A673 (cell line): ENCODE results near the gene CHERP. TPM values are rescaled to one million over a fixed set of nuclear protein-coding genes. Genes with fewer than 3 reads are reported as not detected.
A peak's percentile ranks its signal among the peaks of the same experiment; 100 is the strongest.

Source experiments
- BruUV-seq: library from RNA; stranded (reverse); fragments of 400-500 nt; replicated peaks from 2 replicates; lab custom pipeline; 2021; lab: Mats Ljungman, UMichigan
- CTCF ChIA-PET: fragments of 300-600 bp; sonication (Branson Sonifier 250); formaldehyde crosslinking; loops from one replicate; lab custom pipeline; 2022; ENCODE audit warnings: antibody characterized with exemption; lab: Charles Lee
- POLR2A ChIA-PET: fragments of 300-600 bp; sonication (Branson Sonifier 250); formaldehyde crosslinking; loops from one replicate; lab custom pipeline; 2022; ENCODE audit warnings: antibody characterized with exemption; ENCODE audit not compliant: low non-redundant PET; lab: Charles Lee
- DNase-seq: peaks from one replicate; pipeline ENCODE4 v3.0.0-alpha.2; 2015; ENCODE audit warnings: low spot score
- H3K27ac ChIP-seq: fragments of 200-600 bp; sonication (generic); 2 replicates; pipeline ENCODE4 v1.5.1; 2016; ENCODE audit warnings: mixed run types, low read depth, mild to moderate bottlenecking, mixed read lengths, antibody characterized with exemption, low read length; ENCODE audit not compliant: poor library complexity, severe bottlenecking
- H3K27me3 ChIP-seq: fragments of 200-600 bp; sonication (generic); replicated peaks from 2 replicates; pipeline ENCODE4 v1.6.1; 2017; ENCODE audit warnings: mixed run types, low read depth, mild to moderate bottlenecking, mixed read lengths, antibody characterized with exemption, low read length; ENCODE audit not compliant: insufficient read depth, poor library complexity
- H3K36me3 ChIP-seq: fragments of 200-600 bp; sonication (generic); 2 replicates; pipeline ENCODE4 v1.6.1; 2016; ENCODE audit warnings: mixed run types, mild to moderate bottlenecking, mixed read lengths, antibody characterized with exemption, low read length; ENCODE audit not compliant: insufficient read depth, poor library complexity, severe bottlenecking
- H3K4me1 ChIP-seq: fragments of 200-600 bp; sonication (generic); 2 replicates; pipeline ENCODE4 v1.6.1; 2017; ENCODE audit warnings: mixed run types, mild to moderate bottlenecking, mixed read lengths, antibody characterized with exemption, low read length; ENCODE audit not compliant: insufficient read depth, poor library complexity, severe bottlenecking
- H3K4me3 ChIP-seq: fragments of 200-600 bp; sonication (generic); 2 replicates; pipeline ENCODE4 v1.5.1; 2016; ENCODE audit warnings: low read depth, mixed run types, mild to moderate bottlenecking, mixed read lengths, low read length; ENCODE audit not compliant: poor library complexity, severe bottlenecking
- H3K9me3 ChIP-seq: fragments of 200-600 bp; sonication (generic); 2 replicates; pipeline ENCODE4 v1.6.1; 2016; ENCODE audit warnings: mixed run types, low read depth, mild to moderate bottlenecking, mixed read lengths, antibody characterized with exemption, low read length; ENCODE audit not compliant: poor library complexity, severe bottlenecking
- EZH2 ChIP-seq: fragments of 200-600 bp; sonication (generic); IDR thresholded peaks from 2 replicates; pipeline ENCODE4 v1.6.1; 2017; ENCODE audit warnings: borderline replicate concordance, low read depth, mild to moderate bottlenecking, mixed read lengths, antibody characterized with exemption, low read length; ENCODE audit not compliant: poor library complexity, severe bottlenecking
- intact Hi-C: fragments of 100-400 bp; cut with micrococcal nuclease; formaldehyde crosslinking; loops from one replicate; pipeline ENCODE4 v1.10.0; 2022; ENCODE audit not compliant: unreplicated experiment
- total RNA-seq: library from RNA; stranded (reverse); gene quantifications from 2 replicates; pipeline ENCODE4 v1.2.3, GENCODE V29; 2021
- TF ChIP-seq, protein P1 (sequence below): fragments of 300-800, 200-600 bp; sonication (generic); conservative IDR thresholded peaks from 2 replicates; pipeline ENCODE4 v1.5.1; 2017; ENCODE audit warnings: low read depth, mild to moderate bottlenecking, antibody characterized with exemption, low read length, moderate library complexity, mixed read lengths

Gene CHERP
- total RNA-seq, 1 experiment from 2014 or later, result 98.4 TPM

DNA sequence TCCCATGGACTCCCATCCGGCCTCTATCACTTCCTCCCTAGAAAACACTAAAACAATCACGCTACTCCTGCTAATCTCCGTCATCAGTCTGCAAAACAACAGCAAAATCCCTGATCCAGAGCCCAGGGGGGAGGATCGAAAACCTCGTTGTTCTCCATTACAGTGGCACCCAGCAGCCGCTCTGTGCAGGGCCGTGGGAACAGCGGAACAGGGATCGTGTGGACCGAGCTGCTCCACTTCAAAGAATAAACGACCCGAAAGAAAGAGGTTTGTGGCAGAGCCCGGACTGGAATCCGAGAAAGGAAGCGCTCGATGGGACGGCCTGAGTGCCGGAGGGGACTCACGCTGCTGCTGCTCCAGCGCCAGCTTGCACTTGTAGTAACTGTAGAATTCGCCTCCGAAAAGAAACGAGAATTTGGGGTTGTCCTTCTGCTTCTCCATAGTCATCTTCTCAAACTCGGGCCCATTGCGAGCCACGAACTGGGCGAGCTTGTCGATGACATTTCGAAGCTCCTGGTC lies 652 bp downstream of the CHERP start:
- Histone ChIP-seq H3K4me1 (peaks cover 17% of the 10 kb centered on the region), H3K27me3 (no peaks in the 10 kb centered on the region), H3K4me3 (peak overlapping the region; percentile 96), H3K36me3 (peaks cover 21% of the 10 kb centered on the region), H3K9me3 (no peaks in the 10 kb centered on the region), H3K27ac (peak overlapping the region; percentile 92)
- CTCF ChIA-PET, result interaction anchor here (0.5 kb wide), 1 partner anchor 1306 kb away, joined by 7 read pairs; the partner anchor contains the start of gene JAK3
- no TSS peak for BruUV-seq
- POLR2A ChIA-PET, result no interaction called here
- peak; percentile 9 for DNase-seq
- intact Hi-C loops, result no loop called here
- TF ChIP-seq EZH2, result no peak
- TF ChIP-seq, protein P1, sequence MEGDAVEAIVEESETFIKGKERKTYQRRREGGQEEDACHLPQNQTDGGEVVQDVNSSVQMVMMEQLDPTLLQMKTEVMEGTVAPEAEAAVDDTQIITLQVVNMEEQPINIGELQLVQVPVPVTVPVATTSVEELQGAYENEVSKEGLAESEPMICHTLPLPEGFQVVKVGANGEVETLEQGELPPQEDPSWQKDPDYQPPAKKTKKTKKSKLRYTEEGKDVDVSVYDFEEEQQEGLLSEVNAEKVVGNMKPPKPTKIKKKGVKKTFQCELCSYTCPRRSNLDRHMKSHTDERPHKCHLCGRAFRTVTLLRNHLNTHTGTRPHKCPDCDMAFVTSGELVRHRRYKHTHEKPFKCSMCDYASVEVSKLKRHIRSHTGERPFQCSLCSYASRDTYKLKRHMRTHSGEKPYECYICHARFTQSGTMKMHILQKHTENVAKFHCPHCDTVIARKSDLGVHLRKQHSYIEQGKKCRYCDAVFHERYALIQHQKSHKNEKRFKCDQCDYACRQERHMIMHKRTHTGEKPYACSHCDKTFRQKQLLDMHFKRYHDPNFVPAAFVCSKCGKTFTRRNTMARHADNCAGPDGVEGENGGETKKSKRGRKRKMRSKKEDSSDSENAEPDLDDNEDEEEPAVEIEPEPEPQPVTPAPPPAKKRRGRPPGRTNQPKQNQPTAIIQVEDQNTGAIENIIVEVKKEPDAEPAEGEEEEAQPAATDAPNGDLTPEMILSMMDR, result no peak

DNA sequence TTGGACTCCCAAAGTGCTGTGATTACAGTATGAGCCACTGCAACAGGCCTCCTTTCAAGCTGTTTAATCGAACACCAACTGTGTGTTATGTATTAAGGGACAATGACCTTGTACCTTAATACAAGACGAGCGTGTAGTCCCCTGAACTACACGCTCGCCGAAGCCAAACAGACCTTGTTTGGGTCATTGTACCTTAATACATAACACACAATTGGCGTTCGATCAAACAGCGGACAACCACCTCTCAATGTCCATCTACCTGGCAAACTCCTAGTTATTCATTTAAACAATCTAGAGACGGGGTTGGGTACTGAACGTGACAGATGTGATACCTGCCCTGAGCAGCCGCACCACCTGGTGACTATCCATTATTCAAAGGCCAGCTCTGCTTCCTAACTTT lies 1.3 kb downstream of the CHERP start:
- no peak for DNase-seq
- POLR2A ChIA-PET, result no interaction called here
- BruUV-seq, result no TSS peak
- Histone ChIP-seq H3K4me3 (peak overlapping the region; percentile 96), H3K4me1 (peaks cover 17% of the 10 kb centered on the region), H3K36me3 (peaks cover 28% of the 10 kb centered on the region), H3K27me3 (no peaks in the 10 kb centered on the region), H3K9me3 (no peaks in the 10 kb centered on the region), H3K27ac (peak overlapping the region; percentile 92)
- CTCF ChIA-PET, result no interaction called here
- TF ChIP-seq EZH2, result no peak
- TF ChIP-seq, protein P1, result no peak
- intact Hi-C loops, result no loop called here

DNA sequence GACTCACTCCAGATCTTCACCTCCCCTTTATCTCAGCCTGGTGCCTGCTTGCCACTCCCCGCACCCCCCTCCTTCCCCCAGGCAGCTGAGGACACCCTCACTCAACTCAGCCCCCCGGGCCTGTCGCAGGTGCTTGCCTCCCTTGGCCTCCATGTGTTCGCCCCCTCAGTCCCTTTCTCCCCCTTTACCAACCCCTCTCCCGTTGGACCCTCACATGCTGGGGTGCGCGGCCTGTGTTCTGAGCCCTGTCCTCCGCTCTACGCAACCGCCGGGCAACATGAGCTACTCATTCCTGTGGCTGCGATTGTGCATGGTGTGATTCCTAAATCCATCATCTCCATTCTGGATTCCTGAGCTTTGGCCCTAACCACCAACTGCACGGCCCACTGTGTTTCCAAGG lies 5.1 kb downstream of the CHERP start:
- Histone ChIP-seq H3K4me3 (no peak overlapping the region), H3K4me1 (peaks cover 7% of the 10 kb centered on the region), H3K36me3 (peaks cover 66% of the 10 kb centered on the region), H3K9me3 (no peaks in the 10 kb centered on the region), H3K27me3 (no peaks in the 10 kb centered on the region), H3K27ac (no peak overlapping the region)
- no TSS peak for BruUV-seq
- ChIA-PET CTCF (no interaction called here), POLR2A (no interaction called here)
- DNase-seq, result no peak
- no peak for TF ChIP-seq EZH2
- TF ChIP-seq, protein P1, result no peak
- intact Hi-C loops, result no loop called here
